Astrocyte of the cerebellum (primary cell): Measurements from ENCODE around the gene GIGYF1.

Source experiments
- DNase-seq: peaks from one replicate; pipeline ENCODE4 v3.0.0-alpha.2; 2011; ENCODE audit warnings: low read depth
- H3K4me3 ChIP-seq: 2 replicates; pipeline ENCODE4 v1.5.1; 2011; ENCODE audit warnings: mild to moderate bottlenecking, low read depth, low read length, moderate library complexity
- in situ Hi-C: cut with HindIII; loops from 2 replicates; pipeline ENCODE4 v1.10.0; 2017; ENCODE audit warnings: low sequenced_read_pairs
- TF ChIP-seq, protein P1 (sequence below): IDR thresholded peaks from 2 replicates; pipeline ENCODE4 v1.5.1; 2012; ENCODE audit warnings: low read length, low read depth, moderate library complexity, mild to moderate bottlenecking; ENCODE audit errors: missing control alignments

Gene GIGYF1

DNA sequence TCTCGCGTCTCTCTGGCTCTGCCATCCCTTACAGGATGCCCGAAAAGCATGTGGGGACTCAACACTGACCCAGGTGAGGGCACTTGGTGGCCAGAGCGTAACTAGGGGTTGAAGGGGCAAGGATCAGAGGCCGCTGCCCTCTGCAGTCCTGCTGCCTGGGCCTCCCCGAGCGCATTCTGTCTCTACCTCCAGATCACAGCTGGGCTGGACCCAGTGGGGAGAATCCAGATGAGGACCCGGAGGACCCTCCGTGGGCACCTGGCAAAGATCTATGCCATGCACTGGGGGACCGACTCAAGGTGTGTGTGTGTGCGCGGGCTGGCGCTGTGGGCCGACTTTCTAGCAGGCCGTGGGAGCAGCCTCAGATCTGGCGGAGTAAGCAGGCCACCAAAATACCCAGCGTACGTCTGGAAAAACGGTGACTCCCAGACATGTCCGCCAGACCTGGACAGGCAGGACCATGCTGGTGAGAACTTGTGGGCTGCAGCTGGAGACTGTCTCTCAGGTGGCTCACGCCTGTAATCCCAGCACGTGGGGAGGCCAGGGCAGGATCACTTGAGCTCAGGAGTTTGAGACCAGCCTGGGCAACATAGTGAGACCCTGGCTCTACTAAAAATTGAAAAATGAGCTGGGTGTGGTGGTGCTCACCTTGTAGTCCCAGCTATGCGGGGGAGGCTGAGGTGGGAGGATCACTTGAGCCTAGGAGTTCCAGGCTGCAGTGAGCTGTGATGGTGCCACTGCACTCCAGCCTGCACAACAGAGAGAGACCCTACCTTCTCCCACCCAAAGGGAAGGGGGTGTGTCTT, 17.3 kb downstream of the GIGYF1 start:
- in situ Hi-C loops: no loop called here

DNA sequence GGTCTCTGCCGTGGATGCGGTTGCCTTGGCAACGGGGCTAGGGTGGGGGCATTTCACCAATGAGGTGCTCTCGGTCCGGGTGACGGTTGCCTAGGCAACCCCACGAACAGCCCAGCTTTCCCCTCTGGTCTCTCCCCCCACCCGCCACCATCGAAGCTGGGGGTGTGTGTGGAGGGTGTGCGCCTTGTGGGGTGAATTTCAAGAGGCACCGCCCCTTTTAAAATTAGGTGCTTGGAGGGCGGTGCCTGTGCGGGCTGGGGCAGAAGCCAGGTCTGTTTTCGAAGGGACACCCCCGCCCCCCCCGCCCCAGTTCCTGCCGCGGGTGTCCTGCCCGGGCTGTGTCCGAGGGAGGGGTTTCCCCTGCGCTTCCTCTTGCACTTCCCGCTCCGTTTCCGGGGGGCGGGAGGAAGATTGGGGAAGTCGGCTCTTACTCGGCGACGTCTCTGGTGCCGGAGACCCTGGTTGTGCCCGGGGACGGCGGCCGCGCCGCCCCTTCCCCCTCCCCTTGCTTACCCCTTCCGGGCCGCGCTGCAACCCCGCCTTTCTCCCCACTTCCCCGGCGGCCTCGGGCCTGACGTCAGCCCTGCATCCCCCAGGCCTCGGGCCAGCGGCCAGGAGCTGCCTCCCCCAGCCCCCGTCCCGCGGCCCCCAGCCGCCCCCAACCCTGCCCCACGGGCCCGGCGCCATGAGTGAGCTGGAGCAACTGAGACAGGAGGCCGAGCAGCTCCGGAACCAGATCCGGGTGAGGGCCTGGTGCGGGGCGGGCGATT, 18.3 kb downstream of the GIGYF1 start:
- in situ Hi-C loops: no loop called here
- TF ChIP-seq, protein P1, sequence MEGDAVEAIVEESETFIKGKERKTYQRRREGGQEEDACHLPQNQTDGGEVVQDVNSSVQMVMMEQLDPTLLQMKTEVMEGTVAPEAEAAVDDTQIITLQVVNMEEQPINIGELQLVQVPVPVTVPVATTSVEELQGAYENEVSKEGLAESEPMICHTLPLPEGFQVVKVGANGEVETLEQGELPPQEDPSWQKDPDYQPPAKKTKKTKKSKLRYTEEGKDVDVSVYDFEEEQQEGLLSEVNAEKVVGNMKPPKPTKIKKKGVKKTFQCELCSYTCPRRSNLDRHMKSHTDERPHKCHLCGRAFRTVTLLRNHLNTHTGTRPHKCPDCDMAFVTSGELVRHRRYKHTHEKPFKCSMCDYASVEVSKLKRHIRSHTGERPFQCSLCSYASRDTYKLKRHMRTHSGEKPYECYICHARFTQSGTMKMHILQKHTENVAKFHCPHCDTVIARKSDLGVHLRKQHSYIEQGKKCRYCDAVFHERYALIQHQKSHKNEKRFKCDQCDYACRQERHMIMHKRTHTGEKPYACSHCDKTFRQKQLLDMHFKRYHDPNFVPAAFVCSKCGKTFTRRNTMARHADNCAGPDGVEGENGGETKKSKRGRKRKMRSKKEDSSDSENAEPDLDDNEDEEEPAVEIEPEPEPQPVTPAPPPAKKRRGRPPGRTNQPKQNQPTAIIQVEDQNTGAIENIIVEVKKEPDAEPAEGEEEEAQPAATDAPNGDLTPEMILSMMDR: no peak
- peak overlapping the region; percentile 96 for H3K4me3 ChIP-seq
- no peak for DNase-seq

More for the DNA sequence above, 17.3 kb downstream of the GIGYF1 start:
- peak overlapping the region; percentile 96 for H3K4me3 ChIP-seq
- TF ChIP-seq, protein P1: no peak
- DNase-seq: no peak

DNA sequence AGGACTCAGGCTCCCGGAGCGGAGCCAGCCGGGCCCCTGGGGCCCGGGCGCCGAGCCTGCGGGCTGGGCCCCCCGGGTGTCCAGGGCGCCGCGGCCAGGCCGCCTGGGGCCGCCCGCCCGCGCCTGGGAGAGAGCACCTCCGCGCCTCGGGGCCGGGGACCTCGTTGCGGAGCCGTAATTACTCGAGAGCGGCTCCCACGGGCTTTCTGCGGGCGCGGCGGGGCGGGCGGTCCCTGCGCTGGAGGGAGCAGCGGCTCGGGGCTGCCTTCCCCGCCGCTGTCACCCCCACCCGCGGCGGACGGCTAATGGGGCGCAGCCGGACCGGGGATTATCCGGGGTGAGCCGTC, 19.0 kb downstream of the GIGYF1 start:
- no peak for DNase-seq

DNA sequence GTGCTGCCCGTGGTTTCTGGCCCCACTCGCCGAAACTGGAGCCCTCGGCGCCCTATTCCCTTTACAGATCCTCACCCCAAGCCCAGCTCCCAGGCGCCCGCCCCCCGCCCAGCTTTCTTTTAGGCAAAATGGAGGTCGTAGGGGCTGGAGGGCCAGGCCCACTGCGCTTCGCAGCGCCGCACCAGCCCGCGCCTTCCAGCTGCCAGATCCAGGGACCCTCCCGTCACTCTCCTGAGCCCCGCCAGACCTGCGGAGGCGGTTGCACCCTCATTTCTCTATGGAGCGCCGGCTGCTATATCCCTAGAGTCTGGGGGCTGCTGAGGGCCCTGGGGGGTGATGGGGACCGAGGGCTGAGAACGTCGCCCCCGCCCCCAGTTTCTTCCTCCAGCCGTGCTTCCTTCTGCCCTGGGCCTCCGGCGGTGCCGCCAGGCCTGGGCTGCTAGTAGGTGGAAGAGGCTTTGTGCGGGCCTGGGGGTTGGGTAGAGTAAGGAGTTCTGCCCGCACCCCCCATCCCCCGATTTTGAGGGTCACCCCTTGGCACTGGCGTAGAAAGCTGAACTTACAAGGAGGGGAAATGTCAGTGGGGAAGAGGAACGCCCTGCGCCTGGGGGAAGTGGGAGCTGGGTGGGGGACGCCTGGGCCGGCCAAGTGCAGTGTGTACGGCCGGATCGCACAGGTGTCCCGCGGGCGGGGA, 19.5 kb downstream of the GIGYF1 start:
- DNase-seq: no peak
- peak overlapping the region; percentile 96 for H3K4me3 ChIP-seq
- in situ Hi-C loops: loop anchor here (5.0 kb wide), 1 partner anchor 57 kb away; no protein-coding TSS in a partner anchor
- TF ChIP-seq, protein P1: no peak

More for the DNA sequence above, 19.0 kb downstream of the GIGYF1 start:
- in situ Hi-C loops: no loop called here
- TF ChIP-seq, protein P1: no peak
- peak overlapping the region; percentile 96 for H3K4me3 ChIP-seq

DNA sequence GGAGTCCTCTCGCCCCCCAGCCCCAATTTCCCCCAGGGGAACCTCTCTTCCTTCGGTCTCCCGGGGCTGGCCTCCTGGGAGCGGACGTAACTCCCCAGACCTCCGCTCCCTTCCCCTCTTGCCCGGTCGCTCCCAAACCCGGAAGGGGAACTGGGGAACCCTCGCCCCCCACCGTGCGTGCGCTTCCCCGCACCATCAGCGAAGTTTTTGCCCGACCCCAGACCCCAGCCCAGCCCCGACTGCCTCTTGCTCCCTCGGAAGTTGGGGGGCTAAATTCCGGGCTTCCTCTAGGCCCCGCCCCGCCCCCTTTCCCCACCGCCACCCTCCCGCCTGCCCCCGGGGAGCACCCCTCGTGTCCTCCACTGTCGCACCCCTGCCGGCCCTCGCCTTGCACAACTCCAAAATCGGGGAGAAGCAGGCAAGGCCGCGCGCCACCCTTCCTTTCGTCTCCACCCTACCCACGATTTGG, 20.1 kb downstream of the GIGYF1 start:
- no peak for DNase-seq
- in situ Hi-C loops: loop anchor here (5.0 kb wide), 1 partner anchor 57 kb away; no protein-coding TSS in a partner anchor
- TF ChIP-seq, protein P1: no peak
- H3K4me3 ChIP-seq: peak overlapping the region; percentile 96
